Nephron (organoid): ENCODE results near the gene CDH23.

Experiments
- H3K27ac Mint-ChIP-seq, 3 experiments: 2 replicates each; pipeline ENCODE4 v1.8.0; 2020; ENCODE audit warnings: mixed read lengths in 3 of 3, mild to moderate bottlenecking in 2 of 3, moderate library complexity in 1 of 3
- H3K27me3 Mint-ChIP-seq: 2 replicates; pipeline ENCODE4 v1.8.0; 2021; ENCODE audit warnings: low read depth, mild to moderate bottlenecking, moderate library complexity, mixed read lengths
- H3K36me3 Mint-ChIP-seq: 2 replicates; pipeline ENCODE4 v1.8.0; 2020; ENCODE audit warnings: low read depth, mixed read lengths
- H3K4me1 Mint-ChIP-seq: 2 replicates; pipeline ENCODE4 v1.8.0; 2020; ENCODE audit warnings: mixed read lengths
- H3K4me3 Mint-ChIP-seq, 3 experiments: 2 replicates each; pipeline ENCODE4 v1.8.0; 2020; ENCODE audit warnings: mild to moderate bottlenecking in 3 of 3, mixed read lengths in 3 of 3, moderate library complexity in 2 of 3
- H3K9me3 Mint-ChIP-seq: 2 replicates; pipeline ENCODE4 v1.8.0; 2020; ENCODE audit warnings: mixed read lengths
- TF ChIP-seq, protein P1 (sequence below), 3 experiments: fragments of 200-600 bp; sonication (generic); IDR thresholded peaks; one replicate each; pipeline ENCODE4 v1.5.0; 2021; ENCODE audit warnings: antibody characterized with exemption in 3 of 3; ENCODE audit not compliant: unreplicated experiment in 3 of 3

Gene CDH23

DNA sequence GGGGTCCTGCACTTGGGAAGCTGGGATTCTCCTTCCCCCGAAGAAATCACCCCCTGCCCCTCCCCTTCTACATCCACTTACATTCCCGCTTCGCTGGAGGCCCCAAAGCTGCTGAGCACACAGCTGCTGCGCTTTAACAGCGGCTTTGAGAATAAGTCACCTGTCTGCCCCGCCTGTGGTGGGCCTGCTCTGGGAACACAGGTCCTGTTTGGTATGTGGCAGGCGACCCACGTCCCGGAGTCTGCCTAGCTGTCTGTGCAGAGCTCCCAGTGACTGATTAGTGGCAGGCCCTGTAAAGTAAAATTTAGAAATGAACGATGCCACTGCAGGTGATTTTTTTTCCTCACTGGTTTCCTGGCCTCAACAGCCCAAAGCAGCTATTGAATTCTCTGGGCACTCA is 47.0 kb downstream of the CDH23 start:
- no peaks in the 10 kb centered on the region for H3K9me3 Mint-ChIP-seq
- H3K4me3 Mint-ChIP-seq, result no peak overlapping the region
- TF ChIP-seq, protein P1, sequence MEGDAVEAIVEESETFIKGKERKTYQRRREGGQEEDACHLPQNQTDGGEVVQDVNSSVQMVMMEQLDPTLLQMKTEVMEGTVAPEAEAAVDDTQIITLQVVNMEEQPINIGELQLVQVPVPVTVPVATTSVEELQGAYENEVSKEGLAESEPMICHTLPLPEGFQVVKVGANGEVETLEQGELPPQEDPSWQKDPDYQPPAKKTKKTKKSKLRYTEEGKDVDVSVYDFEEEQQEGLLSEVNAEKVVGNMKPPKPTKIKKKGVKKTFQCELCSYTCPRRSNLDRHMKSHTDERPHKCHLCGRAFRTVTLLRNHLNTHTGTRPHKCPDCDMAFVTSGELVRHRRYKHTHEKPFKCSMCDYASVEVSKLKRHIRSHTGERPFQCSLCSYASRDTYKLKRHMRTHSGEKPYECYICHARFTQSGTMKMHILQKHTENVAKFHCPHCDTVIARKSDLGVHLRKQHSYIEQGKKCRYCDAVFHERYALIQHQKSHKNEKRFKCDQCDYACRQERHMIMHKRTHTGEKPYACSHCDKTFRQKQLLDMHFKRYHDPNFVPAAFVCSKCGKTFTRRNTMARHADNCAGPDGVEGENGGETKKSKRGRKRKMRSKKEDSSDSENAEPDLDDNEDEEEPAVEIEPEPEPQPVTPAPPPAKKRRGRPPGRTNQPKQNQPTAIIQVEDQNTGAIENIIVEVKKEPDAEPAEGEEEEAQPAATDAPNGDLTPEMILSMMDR (IDR thresholded peaks at IDR 0.05; ENCODE audit: unreplicated experiment in 3 of 3), result no peak
- peaks cover 40% of the 10 kb centered on the region for H3K27me3 Mint-ChIP-seq
- H3K27ac Mint-ChIP-seq, result no peak overlapping the region
- H3K4me1 Mint-ChIP-seq, result peaks cover 5% of the 10 kb centered on the region
- H3K36me3 Mint-ChIP-seq, result no peaks in the 10 kb centered on the region

DNA sequence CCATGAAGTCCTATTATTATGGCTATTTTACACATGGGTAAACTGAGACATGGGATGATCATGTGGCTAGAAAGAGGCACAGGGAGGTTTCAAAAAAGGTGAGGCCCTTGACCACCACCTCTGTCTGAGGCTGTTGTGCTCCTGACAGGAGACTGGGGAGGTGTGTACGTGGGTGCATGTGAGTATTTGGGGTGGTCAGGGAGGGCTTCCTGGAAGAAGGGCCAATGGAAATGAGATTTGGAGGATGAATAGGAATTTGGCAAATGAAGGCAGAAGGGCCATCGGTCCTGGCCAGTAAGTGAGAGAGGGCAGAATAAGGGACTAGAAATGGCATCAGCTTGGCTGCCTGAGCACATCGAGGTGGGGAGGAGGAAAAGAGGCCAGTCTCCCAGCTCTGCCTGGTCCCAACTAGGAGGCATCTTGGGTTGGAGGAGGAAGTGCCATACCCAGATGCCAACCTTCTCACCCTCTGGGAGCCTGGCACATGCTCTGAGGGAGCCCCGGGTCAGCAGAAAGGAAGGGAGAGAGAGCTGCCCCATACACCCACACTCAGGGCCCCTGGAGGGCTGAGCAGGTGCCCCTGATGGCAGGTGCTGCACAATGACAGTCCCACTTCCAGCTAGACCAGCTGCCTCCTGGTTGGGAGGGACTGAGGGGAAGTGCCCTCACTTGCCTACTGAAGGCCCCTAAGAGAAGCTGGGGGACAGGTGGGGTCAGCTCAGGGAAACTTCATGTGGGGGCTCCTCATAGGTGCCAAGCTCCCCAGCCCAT is 47.7 kb downstream of the CDH23 start:
- TF ChIP-seq, protein P1 (IDR thresholded peaks at IDR 0.05; ENCODE audit: unreplicated experiment in 3 of 3), result no peak
- Mint-ChIP-seq H3K27me3 (peaks cover 40% of the 10 kb centered on the region), H3K9me3 (no peaks in the 10 kb centered on the region), H3K4me1 (peaks cover 4% of the 10 kb centered on the region), H3K27ac (no peak overlapping the region), H3K4me3 (no peak overlapping the region), H3K36me3 (no peaks in the 10 kb centered on the region)

DNA sequence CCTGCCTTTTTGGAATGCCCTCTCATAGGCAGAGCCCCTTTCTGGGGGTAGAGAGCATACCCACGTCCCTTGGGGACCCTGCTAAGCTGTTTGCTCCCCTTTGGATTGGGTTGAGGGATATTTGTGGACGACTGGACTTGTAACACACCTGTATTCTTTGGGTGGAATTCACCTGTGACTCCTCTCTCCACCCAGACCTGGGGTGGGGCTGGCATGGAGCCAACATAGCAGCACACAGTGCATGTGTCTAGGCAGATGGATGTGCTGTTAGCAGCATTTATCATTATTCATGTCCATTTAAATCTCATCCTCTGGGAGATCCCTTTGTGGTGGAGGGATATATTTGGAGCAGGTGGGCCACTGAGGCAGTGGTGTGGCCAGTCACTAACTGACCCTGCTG is 51.0 kb downstream of the CDH23 start:
- Mint-ChIP-seq H3K4me3 (no peak overlapping the region), H3K36me3 (no peaks in the 10 kb centered on the region), H3K27me3 (peaks cover 40% of the 10 kb centered on the region), H3K4me1 (no peaks in the 10 kb centered on the region), H3K9me3 (no peaks in the 10 kb centered on the region), H3K27ac (no peak overlapping the region)
- TF ChIP-seq, protein P1 (IDR thresholded peaks at IDR 0.05; ENCODE audit: unreplicated experiment in 3 of 3), result no peak

DNA sequence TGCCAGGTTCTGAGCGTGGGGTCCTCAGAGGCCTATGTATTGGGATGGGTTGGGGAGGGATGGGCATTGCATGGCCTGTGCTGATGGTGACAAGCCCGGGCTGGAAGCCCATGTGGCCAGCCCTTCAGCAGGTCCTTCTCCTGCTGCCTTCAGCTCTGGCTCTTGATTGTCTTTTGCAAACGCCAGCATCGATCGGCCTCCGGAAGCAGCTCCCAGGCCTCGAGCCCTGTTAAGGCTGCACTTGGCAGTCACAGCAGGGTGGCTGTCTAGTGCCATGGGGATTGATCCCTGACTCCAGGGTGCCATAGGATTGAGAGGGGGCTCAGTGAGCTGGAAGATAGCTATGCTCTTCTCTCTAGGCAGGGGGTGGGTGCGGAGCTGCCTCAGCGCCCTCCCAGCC is 51.4 kb downstream of the CDH23 start:
- TF ChIP-seq, protein P1 (IDR thresholded peaks at IDR 0.05; ENCODE audit: unreplicated experiment in 3 of 3), result no peak
- Mint-ChIP-seq H3K27ac (no peak overlapping the region), H3K36me3 (no peaks in the 10 kb centered on the region), H3K4me3 (no peak overlapping the region), H3K27me3 (peaks cover 42% of the 10 kb centered on the region), H3K4me1 (no peaks in the 10 kb centered on the region), H3K9me3 (no peaks in the 10 kb centered on the region)

DNA sequence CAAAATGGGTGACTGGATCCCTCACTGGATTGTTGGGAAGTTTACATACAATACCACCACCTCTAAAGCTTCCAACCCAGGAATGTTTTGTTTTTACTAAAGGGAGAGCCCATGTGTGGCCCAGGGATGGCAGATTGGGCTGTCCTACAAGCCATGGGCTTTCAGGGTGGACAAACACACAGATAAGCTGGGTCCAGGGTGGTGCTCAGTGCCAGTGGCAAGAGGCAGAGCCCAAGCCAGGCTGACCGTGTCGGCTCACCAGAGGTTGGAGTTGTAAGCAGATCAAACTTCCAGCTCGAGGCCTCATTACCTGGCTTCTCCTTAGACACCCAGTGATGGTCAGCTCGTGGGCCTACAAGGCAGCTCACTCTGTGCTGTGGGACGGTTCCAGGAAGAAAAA is 52.3 kb downstream of the CDH23 start:
- H3K36me3 Mint-ChIP-seq, result no peaks in the 10 kb centered on the region
- no peaks in the 10 kb centered on the region for H3K4me1 Mint-ChIP-seq
- H3K27me3 Mint-ChIP-seq, result peaks cover 39% of the 10 kb centered on the region
- H3K27ac Mint-ChIP-seq, result no peak overlapping the region
- TF ChIP-seq, protein P1 (IDR thresholded peaks at IDR 0.05; ENCODE audit: unreplicated experiment in 3 of 3), result no peak
- no peak overlapping the region for H3K4me3 Mint-ChIP-seq
- H3K9me3 Mint-ChIP-seq, result no peaks in the 10 kb centered on the region

DNA sequence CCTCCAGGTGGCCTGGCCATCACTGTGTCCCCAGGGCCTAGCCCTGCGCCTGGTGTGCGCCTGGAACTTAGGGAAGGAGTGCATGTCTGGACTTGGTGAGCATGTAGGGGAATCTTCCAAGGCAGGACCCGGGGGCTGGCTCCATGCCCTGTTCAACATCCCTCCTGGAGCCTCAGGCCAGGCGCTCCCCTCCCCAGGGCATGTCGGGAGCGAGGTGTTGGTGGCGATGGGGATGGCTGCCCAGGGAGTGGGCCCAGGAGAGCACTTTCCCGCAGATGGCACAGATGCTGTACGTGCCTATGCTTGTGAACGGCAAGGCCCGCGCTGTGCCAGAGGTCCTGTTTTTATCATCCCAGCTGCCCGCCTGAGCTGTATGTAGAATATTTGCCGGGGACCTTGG is 55.0 kb downstream of the CDH23 start:
- Mint-ChIP-seq H3K9me3 (no peaks in the 10 kb centered on the region), H3K27ac (no peak overlapping the region), H3K4me3 (no peak overlapping the region), H3K4me1 (no peaks in the 10 kb centered on the region), H3K27me3 (peaks cover 45% of the 10 kb centered on the region), H3K36me3 (no peaks in the 10 kb centered on the region)
- TF ChIP-seq, protein P1 (IDR thresholded peaks at IDR 0.05; ENCODE audit: unreplicated experiment in 3 of 3), result no peak
